OCI-LY3 (cell line): ENCODE data around the gene FNBP1L.

ENCODE experiments used
- H2AFZ ChIP-seq: fragments of 200-600, 300-600 bp; shearing (Covaris generic); 2 replicates; pipeline ENCODE4 v1.6.0; 2014; ENCODE audit warnings: antibody characterized with exemption, low read depth, low read length
- H3K27ac ChIP-seq: fragments of 200-600, 300-600 bp; sonication (generic); 2 replicates; pipeline ENCODE4 v1.5.1; 2014; ENCODE audit warnings: mild to moderate bottlenecking, low read length, moderate library complexity, mixed read lengths
- H3K27me3 ChIP-seq: fragments of 200-600, 300-600 bp; sonication (generic); 2 replicates; pipeline ENCODE4 v1.6.1; 2014; ENCODE audit warnings: low read depth, low read length, mixed read lengths
- H3K36me3 ChIP-seq: fragments of 200-600, 300-600 bp; sonication (generic); replicated peaks from 2 replicates; pipeline ENCODE3; 2014; ENCODE audit warnings: low read depth, low read length, mixed read lengths
- H3K4me1 ChIP-seq: fragments of 300-600, 200-600 bp; sonication (generic); 2 replicates; pipeline ENCODE4 v1.6.1; 2014; ENCODE audit warnings: low read length, mixed read lengths
- H3K4me2 ChIP-seq: fragments of 200-600, 300-600 bp; sonication (generic); 2 replicates; pipeline ENCODE4 v1.6.1; 2014; ENCODE audit warnings: low read length, mixed read lengths
- H3K4me3 ChIP-seq: fragments of 300-600, 200-600 bp; sonication (generic); 2 replicates; pipeline ENCODE4 v1.5.1; 2014; ENCODE audit warnings: antibody characterized with exemption, mild to moderate bottlenecking, low read length, moderate library complexity
- H3K79me2 ChIP-seq: fragments of 300-600, 200-600 bp; shearing (Covaris generic); 2 replicates; pipeline ENCODE4 v1.6.1; 2014; ENCODE audit warnings: mild to moderate bottlenecking, low read length, mixed read lengths
- H3K9ac ChIP-seq: fragments of 300-600, 200-600 bp; shearing (Covaris generic); 2 replicates; pipeline ENCODE4 v1.6.0; 2014; ENCODE audit warnings: mild to moderate bottlenecking, low read length, moderate library complexity
- H3K9me3 ChIP-seq: fragments of 200-600, 300-600 bp; shearing (Covaris generic); 2 replicates; pipeline ENCODE4 v1.6.1; 2014; ENCODE audit warnings: low read length, mixed read lengths; ENCODE audit not compliant: insufficient read depth
- H4K20me1 ChIP-seq: fragments of 200-600, 300-600 bp; sonication (generic); 2 replicates; pipeline ENCODE4 v1.6.1; 2016; ENCODE audit warnings: low read length, mixed read lengths; ENCODE audit not compliant: insufficient read depth
- CTCF ChIP-seq: fragments of 200-600, 300-600 bp; sonication (generic); IDR thresholded peaks from 2 replicates; pipeline ENCODE4 v1.5.1; 2014; ENCODE audit warnings: antibody characterized with exemption, low read length, low read depth
- EZH2phosphoT487 ChIP-seq: fragments of 200-600 bp; shearing (Covaris generic); IDR thresholded peaks from 2 replicates; pipeline ENCODE4 v1.6.1; 2018; ENCODE audit warnings: antibody characterized with exemption, mixed run types, low read depth

FNBP1L gene

GRCh38 chr1:93441589-93441988 lies 6.3 kb upstream of the FNBP1L start:
- H3K4me1 ChIP-seq, result peaks cover 10% of the 10 kb centered on the region
- no peaks in the 10 kb centered on the region for H3K9me3 ChIP-seq
- no peak overlapping the region for H3K9ac ChIP-seq
- H3K36me3 ChIP-seq, result no peaks in the 10 kb centered on the region
- no peaks in the 10 kb centered on the region for H4K20me1 ChIP-seq
- TF ChIP-seq EZH2phosphoT487 (no peak), CTCF (no peak)
- H3K79me2 ChIP-seq, result no peaks in the 10 kb centered on the region
- no peak overlapping the region for H3K4me3 ChIP-seq
- H3K4me2 ChIP-seq, result no peak overlapping the region
- no peak overlapping the region for H2AFZ ChIP-seq
- H3K27me3 ChIP-seq, result no peaks in the 10 kb centered on the region
- no peak overlapping the region for H3K27ac ChIP-seq

- Histone ChIP-seq H3K4me3 (no peak overlapping the region), H2AFZ (no peak overlapping the region), H3K27me3 (no peaks in the 10 kb centered on the region), H3K4me1 (peaks cover 12% of the 10 kb centered on the region), H3K9me3 (no peaks in the 10 kb centered on the region), H4K20me1 (no peaks in the 10 kb centered on the region), H3K4me2 (peak overlapping the region; percentile 13), H3K27ac (no peak overlapping the region), H3K9ac (no peak overlapping the region), H3K36me3 (no peaks in the 10 kb centered on the region), H3K79me2 (no peaks in the 10 kb centered on the region)
- TF ChIP-seq EZH2phosphoT487 (no peak), CTCF (no peak)
Measured at GRCh38 chr1:93442008-93442666, 5.8 kb upstream of the FNBP1L start.

GRCh38 chr1:93442741-93443140 lies 5.2 kb upstream of the FNBP1L start:
- Histone ChIP-seq H3K4me1 (peaks cover 13% of the 10 kb centered on the region), H3K9me3 (no peaks in the 10 kb centered on the region), H3K79me2 (no peaks in the 10 kb centered on the region), H3K4me2 (no peak overlapping the region), H3K9ac (no peak overlapping the region), H4K20me1 (no peaks in the 10 kb centered on the region), H3K36me3 (no peaks in the 10 kb centered on the region), H3K27ac (no peak overlapping the region), H3K27me3 (no peaks in the 10 kb centered on the region), H3K4me3 (no peak overlapping the region), H2AFZ (no peak overlapping the region)
- TF ChIP-seq EZH2phosphoT487 (no peak), CTCF (no peak)

- TF ChIP-seq EZH2phosphoT487, result no peak
- TF ChIP-seq CTCF, result no peak
- Histone ChIP-seq H2AFZ (no peak overlapping the region), H3K79me2 (no peaks in the 10 kb centered on the region; the same call in 1 of the 2 replicates)
Measured at GRCh38 chr1:93443454-93443853, 4.5 kb upstream of the FNBP1L start.

More at GRCh38 chr1:93443454-93443853, 4.5 kb upstream of the FNBP1L start:
- no peaks in the 10 kb centered on the region for H4K20me1 ChIP-seq
- no peaks in the 10 kb centered on the region for H3K9me3 ChIP-seq
- H3K27ac ChIP-seq, result no peak overlapping the region
- H3K4me3 ChIP-seq, result no peak overlapping the region
- no peak overlapping the region for H3K4me2 ChIP-seq
- H3K36me3 ChIP-seq, result no peaks in the 10 kb centered on the region
- 0 out of 2 replicates have a peak, but pooled peaks cover 9% of the 10 kb centered on the region for H3K4me1 ChIP-seq
- H3K9ac ChIP-seq, result no peak overlapping the region
- no peaks in the 10 kb centered on the region for H3K27me3 ChIP-seq
